ENCODE measurements around the gene ZNF385C. TPM values are rescaled to one million over a fixed set of nuclear protein-coding genes. Genes with fewer than 3 reads are reported as not detected.

Gene ZNF385C
- total and polyA plus RNA-seq, 2 experiments from 2014 or later: not detected

- Histone ChIP-seq H3F3A (ENCODE audit: insufficient read depth) (no peaks in the 10 kb centered on the region), H3K4me2 (ENCODE audit: unreplicated experiment) (no peak overlapping the region), H3K9me3 (ENCODE audit: low read depth) (no peaks in the 10 kb centered on the region), H3K9ac (no peak overlapping the region), H4K20me1 (ENCODE audit: insufficient read depth) (no peaks in the 10 kb centered on the region), H3K4me1 (ENCODE audit: insufficient read depth) (no peaks in the 10 kb centered on the region), H2AFZ (no peak overlapping the region), H3K36me3 (ENCODE audit: low read depth) (no peaks in the 10 kb centered on the region), H3K9me2 (ENCODE audit: insufficient read depth) (no peaks in the 10 kb centered on the region), H3K27ac (no peak overlapping the region), H3K79me2 (ENCODE audit: insufficient read depth) (no peaks in the 10 kb centered on the region), H3K27me3 (replicated peaks; ENCODE audit: insufficient read depth) (peaks cover 6% of the 10 kb centered on the region), H3K4me3 (no peak overlapping the region)
- TF ChIP-seq EZH2phosphoT487 (IDR thresholded peaks at IDR 0.05; ENCODE audit: insufficient read depth, low read depth) (no peak), EZH2 (IDR thresholded peaks at IDR 0.05; ENCODE audit: insufficient read depth, poor library complexity, severe bottlenecking) (no peak)
- in situ Hi-C loops (cut with MboI): no loop called here
- DNase-seq: no peak
- WGBS, 2 experiments (ENCODE audit: low coverage in 1 of 2, low lambda C conversion rate in 2 of 2, missing lambda C conversion rate in 2 of 2): 53 to 58% methylated on average over 19 to 20 of the region's 20 CpGs
Measured at GRCh38 chr17:42087736-42088705, 10.3 kb downstream of the ZNF385C start.

- no peak overlapping the region for H3K27ac ChIP-seq
- no peaks in the 10 kb centered on the region for H4K20me1 ChIP-seq (ENCODE audit: insufficient read depth)
- no peak overlapping the region for H3K4me3 ChIP-seq
- H2AFZ ChIP-seq: no peak overlapping the region
- no peaks in the 10 kb centered on the region for H3F3A ChIP-seq (ENCODE audit: insufficient read depth)
- H3K4me1 ChIP-seq (ENCODE audit: insufficient read depth): no peaks in the 10 kb centered on the region
- 60% methylated on average over 7 of the region's 7 CpGs for WGBS, 2 experiments (ENCODE audit: low coverage in 1 of 2, low lambda C conversion rate in 2 of 2, missing lambda C conversion rate in 2 of 2)
- no peak overlapping the region for H3K9ac ChIP-seq
- H3K27me3 ChIP-seq (replicated peaks; ENCODE audit: insufficient read depth): peaks cover 6% of the 10 kb centered on the region
- no peaks in the 10 kb centered on the region for H3K36me3 ChIP-seq (ENCODE audit: low read depth)
- DNase-seq: no peak
- H3K9me3 ChIP-seq (ENCODE audit: low read depth): no peaks in the 10 kb centered on the region
- TF ChIP-seq EZH2phosphoT487 (IDR thresholded peaks at IDR 0.05; ENCODE audit: insufficient read depth, low read depth) (no peak), EZH2 (IDR thresholded peaks at IDR 0.05; ENCODE audit: insufficient read depth, poor library complexity, severe bottlenecking) (no peak)
- no peaks in the 10 kb centered on the region for H3K9me2 ChIP-seq (ENCODE audit: insufficient read depth)
- H3K4me2 ChIP-seq (ENCODE audit: unreplicated experiment): no peak overlapping the region
- H3K79me2 ChIP-seq (ENCODE audit: insufficient read depth): no peaks in the 10 kb centered on the region
- in situ Hi-C loops (cut with MboI): no loop called here
Measured at GRCh38 chr17:42087042-42087701, 11.1 kb downstream of the ZNF385C start.

GRCh38 chr17:42081516-42082129 is 16.6 kb downstream of the ZNF385C start:
- no peaks in the 10 kb centered on the region for H3K36me3 ChIP-seq (ENCODE audit: low read depth)
- no peaks in the 10 kb centered on the region; the same call in 1 of the 2 replicates for H3K27me3 ChIP-seq (replicated peaks; ENCODE audit: insufficient read depth)
- H3K9me3 ChIP-seq (ENCODE audit: low read depth): no peaks in the 10 kb centered on the region
- no peaks in the 10 kb centered on the region for H3K4me1 ChIP-seq (ENCODE audit: insufficient read depth)
- H3K79me2 ChIP-seq (ENCODE audit: insufficient read depth): no peaks in the 10 kb centered on the region
- H3K4me2 ChIP-seq (ENCODE audit: unreplicated experiment): no peak overlapping the region
- in situ Hi-C loops (cut with MboI): no loop called here
- no peaks in the 10 kb centered on the region for H3F3A ChIP-seq (ENCODE audit: insufficient read depth)
- no peak overlapping the region for H2AFZ ChIP-seq
- TF ChIP-seq EZH2phosphoT487 (IDR thresholded peaks at IDR 0.05; ENCODE audit: insufficient read depth, low read depth): no peak
- TF ChIP-seq EZH2 (IDR thresholded peaks at IDR 0.05; ENCODE audit: insufficient read depth, poor library complexity, severe bottlenecking): no peak
- no peaks in the 10 kb centered on the region for H4K20me1 ChIP-seq (ENCODE audit: insufficient read depth)
- no peak overlapping the region for H3K9ac ChIP-seq
- WGBS, 2 experiments (ENCODE audit: low coverage in 1 of 2, low lambda C conversion rate in 2 of 2, missing lambda C conversion rate in 2 of 2): 73% methylated on average over 9 of the region's 9 CpGs
- no peak overlapping the region for H3K27ac ChIP-seq
- no peak overlapping the region for H3K4me3 ChIP-seq
- no peak for DNase-seq
- H3K9me2 ChIP-seq (ENCODE audit: insufficient read depth): no peaks in the 10 kb centered on the region

GRCh38 chr17:42079541-42079940 is 18.7 kb downstream of the ZNF385C start:
- in situ Hi-C loops (cut with MboI): no loop called here
- Histone ChIP-seq H3K9me2 (ENCODE audit: insufficient read depth) (no peaks in the 10 kb centered on the region), H4K20me1 (ENCODE audit: insufficient read depth) (no peaks in the 10 kb centered on the region), H2AFZ (no peak overlapping the region), H3K79me2 (ENCODE audit: insufficient read depth) (no peaks in the 10 kb centered on the region), H3K4me1 (ENCODE audit: insufficient read depth) (no peaks in the 10 kb centered on the region), H3K4me3 (no peak overlapping the region), H3K9ac (no peak overlapping the region), H3K27ac (no peak overlapping the region), H3K27me3 (replicated peaks; ENCODE audit: insufficient read depth) (no peaks in the 10 kb centered on the region; the same call in 1 of the 2 replicates), H3F3A (ENCODE audit: insufficient read depth) (no peaks in the 10 kb centered on the region), H3K36me3 (ENCODE audit: low read depth) (no peaks in the 10 kb centered on the region), H3K4me2 (ENCODE audit: unreplicated experiment) (no peak overlapping the region), H3K9me3 (ENCODE audit: low read depth) (no peaks in the 10 kb centered on the region)
- TF ChIP-seq EZH2 (IDR thresholded peaks at IDR 0.05; ENCODE audit: insufficient read depth, poor library complexity, severe bottlenecking) (no peak), EZH2phosphoT487 (IDR thresholded peaks at IDR 0.05; ENCODE audit: insufficient read depth, low read depth) (no peak)
- 49 to 50% methylated on average over 2 of the region's 2 CpGs for WGBS, 2 experiments (ENCODE audit: low coverage in 1 of 2, low lambda C conversion rate in 2 of 2, missing lambda C conversion rate in 2 of 2)
- no peak for DNase-seq
